Mesodermal cell (in vitro differentiated cells): ENCODE data around the gene RBM3.
A peak's percentile ranks its signal among the peaks of the same experiment; 100 is the strongest.

Experiments
- H3K27ac ChIP-seq: 2 replicates; pipeline ENCODE4 v1.7.0; 2013; ENCODE audit warnings: mild to moderate bottlenecking, low read depth, low read length, moderate library complexity; ENCODE audit not compliant: severe bottlenecking
- H3K36me3 ChIP-seq: 2 replicates; pipeline ENCODE4 v1.7.1; 2013; ENCODE audit warnings: mild to moderate bottlenecking, low read length, moderate library complexity; ENCODE audit not compliant: control insufficient read depth, insufficient read depth
- H3K4me1 ChIP-seq: one replicate; pipeline ENCODE4 v1.7.1; 2013; ENCODE audit warnings: mild to moderate bottlenecking, low read length; ENCODE audit not compliant: insufficient read depth, control insufficient read depth, poor library complexity, severe bottlenecking
- H3K4me3 ChIP-seq: 2 replicates; pipeline ENCODE4 v1.7.0; 2013; ENCODE audit warnings: low read length, control low read depth, mild to moderate bottlenecking; ENCODE audit not compliant: insufficient read depth, poor library complexity, severe bottlenecking; ENCODE audit errors: extremely low read depth
- H3K9me3 ChIP-seq: 2 replicates; pipeline ENCODE4 v1.7.1; 2013; ENCODE audit warnings: mild to moderate bottlenecking, low read length, moderate library complexity; ENCODE audit not compliant: control insufficient read depth
- WGBS, 2 experiments: methylation state at CpG; one replicate each; pipeline ENCODE4 v1.1.5; 2013; ENCODE audit warnings: missing lambda C conversion rate in 2 of 2; ENCODE audit not compliant: insufficient coverage in 2 of 2; 5-methylcytosine and 5-hydroxymethylcytosine counted together

Gene RBM3

DNA sequence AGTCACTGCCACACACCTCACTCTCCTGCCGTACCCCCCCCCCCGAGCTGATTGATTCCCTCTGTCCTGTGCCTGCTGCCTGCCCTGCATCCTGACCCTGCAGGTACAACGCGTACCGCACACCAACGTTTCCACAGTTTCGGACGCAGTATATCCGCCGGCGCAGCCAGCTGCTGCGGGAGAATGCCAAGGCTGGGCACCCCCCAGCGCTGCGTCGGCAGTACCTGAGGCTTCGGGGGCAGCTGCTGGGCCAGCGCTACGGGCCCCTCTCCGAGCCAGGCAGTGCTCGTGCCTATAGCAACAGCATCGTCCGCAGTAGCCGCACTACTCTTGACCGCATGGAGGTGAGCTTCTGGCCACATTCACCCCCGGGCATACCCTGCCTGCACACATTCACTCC is 24.3 kb downstream of the RBM3 start:
- H3K4me1 ChIP-seq: no peaks in the 10 kb centered on the region
- peaks cover 26% of the 10 kb centered on the region for H3K36me3 ChIP-seq
- H3K4me3 ChIP-seq: peak overlapping the region; percentile 56
- no peaks in the 10 kb centered on the region for H3K9me3 ChIP-seq
- no peak overlapping the region for H3K27ac ChIP-seq
- WGBS, 2 experiments: 96 to 98% methylated on average over 14 to 16 of the region's 25 CpGs

GRCh38 chrX:48599341-48599740 is 25.1 kb downstream of the RBM3 start:
- Histone ChIP-seq H3K27ac (no peak overlapping the region), H3K4me3 (no peak overlapping the region), H3K9me3 (no peaks in the 10 kb centered on the region), H3K4me1 (no peaks in the 10 kb centered on the region), H3K36me3 (peaks cover 30% of the 10 kb centered on the region)
- 94 to 99% methylated on average over 7 to 16 of the region's 20 CpGs for WGBS, 2 experiments

DNA sequence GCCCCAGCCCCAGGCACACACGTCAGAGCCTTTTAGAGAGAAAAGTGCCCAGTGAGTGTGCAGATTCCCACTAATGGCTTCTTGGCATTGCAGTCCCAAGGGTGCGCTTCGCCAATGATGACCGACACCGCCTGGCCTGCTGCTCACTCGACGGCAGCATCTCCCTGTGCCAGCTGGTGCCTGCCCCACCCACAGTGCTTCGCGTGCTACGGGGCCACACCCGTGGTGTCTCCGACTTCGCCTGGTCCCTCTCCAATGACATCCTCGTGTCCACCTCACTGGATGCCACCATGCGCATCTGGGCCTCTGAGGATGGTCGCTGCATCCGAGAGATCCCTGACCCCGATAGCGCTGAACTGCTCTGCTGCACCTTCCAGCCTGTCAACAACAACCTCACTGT is 25.9 kb downstream of the RBM3 start:
- no peaks in the 10 kb centered on the region for H3K9me3 ChIP-seq
- 90 to 100% methylated on average over 7 to 14 of the region's 19 CpGs for WGBS, 2 experiments
- H3K27ac ChIP-seq: no peak overlapping the region
- H3K36me3 ChIP-seq: peaks cover 33% of the 10 kb centered on the region
- no peak overlapping the region for H3K4me3 ChIP-seq
- H3K4me1 ChIP-seq: no peaks in the 10 kb centered on the region

GRCh38 chrX:48601741-48602394 is 27.6 kb downstream of the RBM3 start:
- WGBS, 2 experiments: 88 to 93% methylated on average over 3 of the region's 17 CpGs
- Histone ChIP-seq H3K27ac (no peak overlapping the region), H3K36me3 (peaks cover 33% of the 10 kb centered on the region), H3K4me1 (no peaks in the 10 kb centered on the region), H3K9me3 (no peaks in the 10 kb centered on the region), H3K4me3 (no peak overlapping the region)

DNA sequence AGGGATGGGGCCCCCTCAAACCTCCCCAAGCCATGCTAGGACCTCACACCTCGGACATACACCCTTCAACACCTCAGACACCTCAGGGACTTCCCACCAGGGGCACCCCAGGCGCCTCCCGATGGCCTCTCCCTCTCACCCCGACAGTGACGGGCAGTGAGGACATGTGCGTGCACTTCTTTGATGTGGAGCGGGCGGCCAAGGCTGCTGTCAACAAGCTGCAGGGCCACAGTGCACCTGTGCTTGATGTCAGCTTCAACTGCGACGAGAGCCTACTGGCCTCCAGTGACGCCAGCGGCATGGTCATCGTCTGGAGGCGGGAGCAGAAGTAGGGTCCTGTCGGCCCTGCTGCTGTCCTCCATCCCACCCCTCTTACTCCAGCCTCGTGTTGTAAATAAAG is 30.4 kb downstream of the RBM3 start:
- Histone ChIP-seq H3K36me3 (peaks cover 23% of the 10 kb centered on the region), H3K27ac (no peak overlapping the region), H3K9me3 (no peaks in the 10 kb centered on the region), H3K4me3 (no peak overlapping the region), H3K4me1 (no peaks in the 10 kb centered on the region)
- 96% methylated on average over 5 to 15 of the region's 16 CpGs for WGBS, 2 experiments

DNA sequence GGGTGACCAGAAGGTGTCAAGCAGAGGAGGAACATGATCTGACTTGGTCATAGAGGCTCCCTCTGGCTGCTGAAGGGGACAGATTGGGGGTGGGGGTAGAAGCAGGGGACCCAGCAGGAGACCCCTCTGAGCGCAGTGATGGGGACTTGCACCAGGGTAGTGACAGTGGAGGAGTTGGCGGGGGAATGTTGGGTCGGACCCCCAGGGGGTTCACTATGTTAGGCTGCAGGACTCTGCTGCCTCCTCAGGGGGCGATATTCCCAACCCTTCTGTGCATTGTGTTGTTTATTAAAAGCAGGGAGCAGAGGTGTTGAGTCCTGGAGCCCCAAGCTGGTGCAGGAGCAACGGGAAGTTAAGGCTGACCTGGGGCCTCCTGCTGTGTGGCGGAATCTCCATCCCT is 31.8 kb downstream of the RBM3 start:
- H3K4me3 ChIP-seq: no peak overlapping the region
- whole genome bisulfite sequencing, 2 experiments: no CpG with 5 or more reads among the region's 6 CpGs
- H3K27ac ChIP-seq: no peak overlapping the region
- H3K36me3 ChIP-seq: peaks cover 19% of the 10 kb centered on the region
- H3K9me3 ChIP-seq: no peaks in the 10 kb centered on the region
- H3K4me1 ChIP-seq: no peaks in the 10 kb centered on the region

DNA sequence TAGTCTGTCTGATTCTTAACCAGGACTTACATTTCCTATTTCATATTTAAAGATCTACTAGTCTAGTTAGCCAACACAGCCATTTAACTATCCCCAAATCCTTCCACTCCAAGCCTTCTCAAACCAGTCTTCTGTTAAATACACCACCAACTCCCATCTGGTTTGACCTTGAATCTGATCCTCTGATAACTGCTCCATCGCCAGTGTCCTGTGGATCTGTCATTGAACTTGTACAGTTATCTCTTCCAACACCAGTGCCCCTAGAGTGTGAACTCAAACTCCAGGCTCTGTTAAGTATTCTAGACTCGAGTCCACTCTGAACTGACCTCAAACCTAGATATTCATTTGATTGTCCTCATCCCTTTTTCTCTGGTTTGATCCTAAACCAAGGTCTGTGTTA is 37.4 kb downstream of the RBM3 start:
- peaks cover 2% of the 10 kb centered on the region for H3K4me1 ChIP-seq
- no peak overlapping the region for H3K27ac ChIP-seq
- 100% methylated on average over 2 of the region's 2 CpGs; no CpG with 5 or more reads in 1 of the 2 experiments for WGBS, 2 experiments
- H3K36me3 ChIP-seq: no peaks in the 10 kb centered on the region
- H3K4me3 ChIP-seq: no peak overlapping the region
- H3K9me3 ChIP-seq: no peaks in the 10 kb centered on the region

- Histone ChIP-seq H3K4me1 (peaks cover 2% of the 10 kb centered on the region), H3K27ac (no peak overlapping the region), H3K36me3 (no peaks in the 10 kb centered on the region), H3K4me3 (no peak overlapping the region), H3K9me3 (no peaks in the 10 kb centered on the region)
- WGBS, 2 experiments: 88 to 90% methylated on average over 3 of the region's 6 CpGs
Measured at GRCh38 chrX:48613502-48614160, 39.3 kb downstream of the RBM3 start.

DNA sequence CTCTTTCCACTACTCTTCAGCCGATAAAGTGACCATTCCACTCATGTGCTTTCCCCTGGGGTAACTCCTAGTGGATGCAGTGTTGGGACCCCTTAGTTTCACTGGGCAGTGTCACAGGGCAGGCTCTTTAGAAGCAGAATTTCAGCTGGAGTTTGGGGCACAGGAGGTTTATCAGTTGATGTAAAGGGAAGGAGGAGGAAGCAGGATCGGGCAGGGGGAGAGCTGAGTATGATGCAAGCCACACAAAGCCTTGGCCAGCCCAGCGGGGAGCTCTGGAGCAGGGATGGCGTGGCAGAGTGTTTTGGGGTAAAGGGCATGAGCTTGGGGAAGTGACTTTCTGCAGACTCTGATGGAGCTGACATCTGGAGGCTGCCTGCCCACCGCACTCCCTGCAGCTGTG is 42.3 kb downstream of the RBM3 start:
- Histone ChIP-seq H3K4me3 (no peak overlapping the region), H3K9me3 (no peaks in the 10 kb centered on the region), H3K36me3 (no peaks in the 10 kb centered on the region), H3K27ac (no peak overlapping the region), H3K4me1 (peaks cover 2% of the 10 kb centered on the region)
- 67 to 68% methylated on average over 1 to 4 of the region's 5 CpGs for WGBS, 2 experiments

GRCh38 chrX:48617542-48618340 is 43.5 kb downstream of the RBM3 start:
- no peaks in the 10 kb centered on the region for H3K9me3 ChIP-seq
- no peak overlapping the region for H3K4me3 ChIP-seq
- 65 to 82% methylated on average over 2 to 3 of the region's 8 CpGs for WGBS, 2 experiments
- H3K27ac ChIP-seq: no peak overlapping the region
- peaks cover 2% of the 10 kb centered on the region for H3K4me1 ChIP-seq
- no peaks in the 10 kb centered on the region for H3K36me3 ChIP-seq
